ENCODE measurements around the gene SLC22A6. TPM values are rescaled to one million over a fixed set of nuclear protein-coding genes. Genes with fewer than 3 reads are reported as not detected.

Gene SLC22A6
- total and polyA plus RNA-seq, 2 of the 13 experiments (the other 11 are each of a cell fraction or from before 2014, with no cell fraction given): not detected

GRCh38 chr11:62962391-62962790, 22.4 kb downstream of the SLC22A6 start (continued):
- TF ChIP-seq ZNF574 (CRISPR knock-in tag; IDR thresholded peaks at IDR 0.05) (no peak), ZSCAN12 (CRISPR knock-in tag; IDR thresholded peaks at IDR 0.05) (no peak), ZNF770 (CRISPR knock-in tag; IDR thresholded peaks at IDR 0.05) (no peak)

GRCh38 chr11:62961017-62961570, 23.7 kb downstream of the SLC22A6 start:
- FAIRE-seq (no peak), ATAC-seq (no peak), DNase-seq (ENCODE audit: low spot score) (no peak)
- BruUV-seq (replicated peaks): no TSS peak
- H3K79me2 ChIP-seq (ENCODE audit: insufficient read depth, low read length): no peaks in the 10 kb centered on the region
- in situ Hi-C loops (cut with HindIII; ENCODE audit: extremely low pct_ligation_motif_present, low pct_unique_long_range_greater_than_20kb) (no loop called here), intact Hi-C loops (cut with micrococcal nuclease; ENCODE audit: unreplicated experiment) (no loop called here)
- no peak overlapping the region for H3K27ac ChIP-seq (ENCODE audit: extremely low read length, insufficient read depth, low read length)
- peaks cover 0 to 2% of the 10 kb centered on the region in 2 experiments; a peak in 2 of 5 replicates for H3K27me3 ChIP-seq (ENCODE audit: control insufficient read depth in 1 of 2, insufficient read depth in 2 of 2, low read length in 2 of 2)
- no peak overlapping the region for H2AFZ ChIP-seq (ENCODE audit: low read length)
- 15% methylated on average over 4 of the region's 4 CpGs for WGBS (ENCODE audit: low lambda C conversion rate)
- no peaks in the 10 kb centered on the region for H4K20me1 ChIP-seq (ENCODE audit: insufficient read depth, low read length)
- H3K4me1 ChIP-seq (ENCODE audit: insufficient read depth, low read length): no peaks in the 10 kb centered on the region
- H3K36me3 ChIP-seq (replicated peaks in 1 of 2; ENCODE audit: control insufficient read depth in 1 of 2, insufficient read depth in 2 of 2, low read length in 2 of 2): no peaks in the 10 kb centered on the region
- no peak overlapping the region for H3K4me3 ChIP-seq (replicated peaks in 1 of 3; ENCODE audit: insufficient read depth in 1 of 3, low read depth in 2 of 3, low read length in 3 of 3)
- H3K9ac ChIP-seq (ENCODE audit: insufficient read depth, low read depth, low read length): no peak overlapping the region
- no peaks in the 10 kb centered on the region for H3K9me3 ChIP-seq (ENCODE audit: low read length)
- H3K4me2 ChIP-seq (ENCODE audit: low read depth, low read length): no peak overlapping the region
- TF ChIP-seq GLI4 (CRISPR knock-in tag; IDR thresholded peaks at IDR 0.05; ENCODE audit: borderline replicate concordance): no peak
- TF ChIP-seq ZNF691 (CRISPR knock-in tag; IDR thresholded peaks at IDR 0.05; ENCODE audit: borderline replicate concordance, low read depth): no peak
- no peak for TF ChIP-seq ATAD3A (CRISPR knock-in tag; IDR thresholded peaks at IDR 0.05)
- TF ChIP-seq HIC2 (CRISPR knock-in tag; IDR thresholded peaks at IDR 0.05; ENCODE audit: low read depth): no peak
- TF ChIP-seq MNT (IDR thresholded peaks at IDR 0.05): peak; percentile 75
- TF ChIP-seq ZNF337 (CRISPR knock-in tag; IDR thresholded peaks at IDR 0.05; ENCODE audit: borderline replicate concordance, low read depth): no peak
- no peak for TF ChIP-seq FOSL1 (CRISPR knock-in tag; IDR thresholded peaks at IDR 0.05; ENCODE audit: borderline replicate concordance)
- POLR2A ChIA-PET: no interaction called here
- CTCF ChIA-PET (ENCODE audit: low intra/inter-chr PET ratio, low total read pairs): no interaction called here

Measured in HepG2 (cell line).